GM12878 (cell line): ENCODE data around the gene PLEKHH1. TPM values are rescaled to one million over a fixed set of nuclear protein-coding genes. Genes with fewer than 3 reads are reported as not detected.

Source experiments
- BCL3 ChIP-seq: IDR thresholded peaks from 2 replicates; pipeline ENCODE4 v1.6.1; 2011; ENCODE audit warnings: borderline replicate concordance, low read depth, mild to moderate bottlenecking, moderate library complexity, low read length; ENCODE audit not compliant: insufficient read depth, poor library complexity, severe bottlenecking
- BMI1 ChIP-seq: fragments of 450-650 bp; IDR thresholded peaks from 2 replicates; pipeline ENCODE4 v1.6.1; 2016; ENCODE audit warnings: mild to moderate bottlenecking, moderate library complexity, borderline replicate concordance
- E2F4 ChIP-seq: IDR thresholded peaks from 2 replicates; pipeline ENCODE4 v1.6.1; 2012; ENCODE audit warnings: low read depth, low read length, improper control_type of control experiment
- EED ChIP-seq: sonication (generic); IDR thresholded peaks from 2 replicates; pipeline ENCODE4 v1.6.1; 2016; ENCODE audit warnings: antibody characterized with exemption, low read depth
- EP300 ChIP-seq, 2 experiments: fragments of 150-350 bp in 1 of 2; IDR thresholded peaks; 2 replicates each; pipeline ENCODE4 v1.6.1; 2011 to 2012; ENCODE audit warnings: low read depth in 2 of 2, low read length in 2 of 2, borderline replicate concordance in 1 of 2, improper control_type of control experiment in 1 of 2, inconsistent platforms in 1 of 2; ENCODE audit not compliant: control insufficient read depth in 1 of 2
- HCFC1 ChIP-seq: fragments of 150-350 bp; IDR thresholded peaks from 2 replicates; pipeline ENCODE4 v1.6.1; 2014; ENCODE audit warnings: low read length
- IKZF2 ChIP-seq, 2 experiments: fragments of 450-650 bp; IDR thresholded peaks; 2 replicates each; pipeline ENCODE4 v1.6.1; 2017; ENCODE audit warnings: mild to moderate bottlenecking in 2 of 2, moderate library complexity in 2 of 2
- IRF3 ChIP-seq: fragments of 450-650 bp; IDR thresholded peaks from 2 replicates; pipeline ENCODE4 v1.6.1; 2014; ENCODE audit warnings: mild to moderate bottlenecking
- MAX ChIP-seq: IDR thresholded peaks from 2 replicates; pipeline ENCODE4 v1.6.1; 2012; ENCODE audit warnings: low read depth, low read length, improper control_type of control experiment
- MEF2A ChIP-seq: IDR thresholded peaks from 2 replicates; pipeline ENCODE4 v1.6.1; 2011; ENCODE audit warnings: low read depth, mild to moderate bottlenecking, low read length, moderate library complexity; ENCODE audit not compliant: insufficient read depth
- MLLT1 ChIP-seq: fragments of 450-650 bp; IDR thresholded peaks from 2 replicates; pipeline ENCODE4 v1.6.1; 2016; ENCODE audit warnings: mild to moderate bottlenecking
- MTA3 ChIP-seq: IDR thresholded peaks from 2 replicates; pipeline ENCODE4 v1.6.1; 2012; ENCODE audit warnings: low read length, inconsistent platforms, borderline replicate concordance
- MXI1 ChIP-seq: fragments of 150-350 bp; IDR thresholded peaks from 2 replicates; pipeline ENCODE4 v1.6.1; 2011; ENCODE audit warnings: low read depth, mild to moderate bottlenecking, inconsistent platforms, low read length, improper control_type of control experiment
- MYB ChIP-seq: fragments of 150-350 bp; IDR thresholded peaks from 2 replicates; pipeline ENCODE4 v1.6.1; 2014; ENCODE audit warnings: mild to moderate bottlenecking, low read depth, low read length, borderline replicate concordance
- MYC ChIP-seq: IDR thresholded peaks from 2 replicates; pipeline ENCODE4 v1.6.1; 2011; ENCODE audit warnings: mild to moderate bottlenecking, low read length, moderate library complexity, inconsistent platforms; ENCODE audit not compliant: insufficient read depth, insufficient replicate concordance, insufficient read length, severe bottlenecking
- PAX5 ChIP-seq: IDR thresholded peaks from 2 replicates; pipeline ENCODE4 v1.6.1; 2011; ENCODE audit warnings: low read depth, low read length, borderline replicate concordance
- RAD21 ChIP-seq: IDR thresholded peaks from 2 replicates; pipeline ENCODE4 v1.6.1; 2011; ENCODE audit warnings: mild to moderate bottlenecking, low read depth, low read length, moderate library complexity; ENCODE audit not compliant: insufficient read depth
- RAD51 ChIP-seq: fragments of 450-650 bp; IDR thresholded peaks from 2 replicates; pipeline ENCODE4 v1.6.1; 2016; ENCODE audit warnings: moderate library complexity, mild to moderate bottlenecking, inconsistent platforms
- RFX5 ChIP-seq: IDR thresholded peaks from 2 replicates; pipeline ENCODE4 v1.6.1; 2011; ENCODE audit warnings: low read depth, low read length, improper control_type of control experiment
- SP1 ChIP-seq: IDR thresholded peaks from one replicate; pipeline ENCODE4 v1.6.1; 2011; ENCODE audit warnings: low read depth, low read length
- SPI1 ChIP-seq: IDR thresholded peaks from 2 replicates; pipeline ENCODE4 v1.6.1; 2011; ENCODE audit warnings: low read depth, mild to moderate bottlenecking, low read length, moderate library complexity, borderline replicate concordance; ENCODE audit not compliant: insufficient read depth
- TAF1 ChIP-seq: IDR thresholded peaks from 2 replicates; pipeline ENCODE4 v1.6.1; 2011; ENCODE audit warnings: mild to moderate bottlenecking, low read depth, low read length, borderline replicate concordance
- TBL1XR1 ChIP-seq: IDR thresholded peaks from 2 replicates; pipeline ENCODE4 v1.6.1; 2012; ENCODE audit warnings: low read depth, low read length, improper control_type of control experiment
- polyA plus RNA-seq, 11 experiments: library from polyadenylated mRNA; depleted of rRNA in 4 of 11; unstranded in 6 of 11; stranded (reverse) in 5 of 11; fragments of >200 nt; fragmentation: Nextera tagmentation in 4 of 11; fragmentation: Illumina TruSeq in 1 of 11; extraction: Ambion mirVana in 4 of 11; extraction: Trizol in 1 of 11; gene quantifications; 1 replicate in 1 of 11; 2 replicates in 10 of 11; pipeline versions ENCODE4 v1.2.1 to v1.2.3, GENCODE V29; 2011 to 2016; ENCODE audit warnings: inconsistent platforms in 2 of 11, missing spikeins in 2 of 11, low read depth in 1 of 11
- total RNA-seq, 4 experiments: library from RNA; depleted of rRNA in 3 of 4; stranded (reverse); fragments of >200 nt in 3 of 4; fragmentation: Illumina TruSeq in 1 of 4; extraction: Trizol in 1 of 4; gene quantifications; 2 replicates each; pipeline versions ENCODE4 v1.2.1 to v1.2.3, GENCODE V29; 2013 to 2021

Gene PLEKHH1
- total and polyA plus RNA-seq, 10 of the 15 experiments (the other 5 are each of a cell fraction or from before 2014, with no cell fraction given) = 0.11 to 0.95 (median 0.41) TPM

GRCh38 chr14:67487937-67488893, 44.9 kb upstream of the PLEKHH1 start, which contains the start of gene TMEM229B (continued):
- TF ChIP-seq MTA3 = peak; percentile 37; the same call in 1 of the 2 replicates
- TF ChIP-seq TAF1 = no peak; the same call in 1 of the 2 replicates
- peak; percentile 92 for TF ChIP-seq BCL3
- TF ChIP-seq IRF3 = no peak
- peak; percentile 75 for TF ChIP-seq MXI1
- peak; percentile 79 for TF ChIP-seq MAX
- peak; percentile 98 for TF ChIP-seq PAX5
- peak; percentile 81 to 88 for TF ChIP-seq EP300 (IDR thresholded peaks at IDR 0.05; ENCODE audit: borderline replicate concordance in 1 of 2, control insufficient read depth in 1 of 2, low read depth in 2 of 2, low read length in 2 of 2)
- TF ChIP-seq MEF2A = peak; percentile 39; the same call in 1 of the 2 replicates
- no peak for TF ChIP-seq E2F4
- TF ChIP-seq HCFC1 = no peak
- peak; percentile 100 for TF ChIP-seq SPI1
- TF ChIP-seq SP1 = peak; percentile 85
- peak; percentile 55 for TF ChIP-seq MYC
- TF ChIP-seq BMI1 = peak; percentile 85
- peak; percentile 28; the same call in 1 of the 2 replicates for TF ChIP-seq RAD21
- TF ChIP-seq EED = peak; percentile 99
- peak; percentile 60; the same call in 1 of the 2 replicates for TF ChIP-seq RAD51
- no peak for TF ChIP-seq MYB
- peak; percentile 97 to 98 for TF ChIP-seq IKZF2 (IDR thresholded peaks at IDR 0.05)
- 0 out of 2 replicates have a peak, but pooled peaks have one; percentile 47 for TF ChIP-seq RFX5
- peak; percentile 95 for TF ChIP-seq MLLT1
- TF ChIP-seq TBL1XR1 = peak; percentile 75
